GM18867 (cell line): ENCODE measurements around the gene TCHP.
"Not testable (repeated sequence)": the region's sequence is repeated elsewhere in the genome, so short reads cannot be mapped to it uniquely, and the experiment has no call there.

ENCODE experiments used
- ATAC-seq: cut with Tn5 transposase; IDR thresholded peaks from one replicate; pipeline ENCODE4 v1.9.1; 2021; ENCODE audit warnings: mild to moderate bottlenecking, moderate library complexity; ENCODE audit not compliant: unreplicated experiment

The TCHP gene

DNA sequence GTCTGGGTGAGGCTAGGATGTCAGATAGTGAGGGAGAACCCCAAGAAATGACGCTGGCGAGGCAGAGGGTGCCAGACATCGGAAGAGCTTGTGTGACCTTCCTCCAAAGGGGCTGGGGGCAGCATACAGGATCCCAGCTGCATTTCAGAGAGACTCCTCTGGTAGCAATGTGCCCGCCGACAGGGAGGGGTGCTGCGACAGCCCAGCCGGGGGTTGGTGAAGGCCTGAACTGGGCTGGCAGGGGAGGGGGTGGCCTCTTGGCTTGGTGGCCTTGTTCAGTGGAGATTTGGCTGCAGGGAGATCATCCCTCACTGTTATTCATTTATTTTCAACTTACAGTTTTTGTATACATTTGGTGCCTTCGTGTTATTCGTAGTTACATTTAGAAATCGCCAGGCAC lies 5.2 kb downstream of the TCHP start:
- no peak for ATAC-seq

- no peak for ATAC-seq
Measured at GRCh38 chr12:109910254-109910968, 10.3 kb downstream of the TCHP start.

- ATAC-seq, result no peak
Measured at GRCh38 chr12:109910969-109911348, 10.9 kb downstream of the TCHP start.

GRCh38 chr12:109912855-109913321 lies 12.8 kb downstream of the TCHP start:
- ATAC-seq, result no peak

GRCh38 chr12:109914461-109914860 lies 14.4 kb downstream of the TCHP start:
- no peak for ATAC-seq

DNA sequence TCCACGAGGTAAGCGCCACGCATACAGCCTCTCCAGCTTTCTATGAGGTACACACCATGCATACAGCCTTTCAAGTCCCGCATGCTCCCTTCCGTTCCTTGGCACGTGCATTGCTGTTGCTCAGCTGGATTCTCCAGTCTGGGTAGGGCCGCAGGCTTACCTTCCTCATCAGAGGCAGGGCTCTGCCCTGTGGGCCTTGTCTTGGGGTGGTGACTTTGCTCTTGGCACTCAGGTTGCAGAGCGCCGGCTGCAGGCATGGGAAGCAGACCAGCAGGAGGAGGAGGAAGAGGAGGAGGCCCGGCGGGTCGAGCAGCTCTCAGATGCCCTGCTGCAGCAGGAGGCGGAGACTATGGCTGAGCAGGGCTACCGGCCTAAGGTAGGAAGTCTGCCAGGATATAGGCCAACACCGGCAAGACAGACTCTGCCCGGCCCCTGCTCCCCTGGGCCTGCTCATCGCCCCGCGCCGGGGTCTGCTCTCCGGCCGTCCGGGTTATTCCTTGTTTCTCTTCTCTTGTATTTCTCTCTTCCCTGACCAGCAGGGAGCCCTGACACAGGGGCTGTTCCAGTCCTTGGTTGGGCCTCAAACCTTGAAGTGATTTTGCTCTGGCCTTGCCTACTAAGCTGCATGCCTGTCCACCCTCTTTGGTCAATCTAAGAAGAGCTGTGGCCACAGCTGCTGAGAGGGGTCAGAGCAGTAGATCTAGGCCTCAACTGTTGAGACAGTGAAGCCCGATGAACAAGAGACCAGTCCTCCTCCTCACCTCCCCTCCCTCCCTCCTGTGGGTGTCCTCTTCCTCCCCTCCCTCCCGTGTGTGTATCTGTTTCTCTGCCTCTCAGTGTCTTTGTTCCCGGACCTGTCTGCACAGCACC lies 15.3 kb downstream of the TCHP start:
- ATAC-seq, result no peak

DNA sequence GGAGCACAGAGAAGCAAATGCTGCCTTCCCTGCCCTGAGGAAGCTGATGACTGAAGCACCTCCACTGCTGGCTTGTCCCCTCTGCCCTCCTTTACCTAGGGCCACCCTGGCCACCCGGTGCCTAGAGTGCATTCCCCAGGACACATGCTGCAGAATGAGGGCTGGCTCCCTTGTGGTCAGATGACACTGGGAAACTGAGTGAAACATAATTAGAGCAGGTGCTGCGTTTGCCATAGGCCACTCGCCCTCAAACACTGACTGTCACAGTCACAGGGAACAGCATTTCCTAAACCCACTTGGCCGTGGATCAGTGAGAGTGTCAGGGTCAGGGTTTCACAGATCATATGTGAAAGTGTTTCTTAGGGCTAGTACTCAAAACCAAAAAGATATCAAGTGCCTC lies 16.0 kb downstream of the TCHP start:
- no peak for ATAC-seq

- ATAC-seq, result no peak
Measured at GRCh38 chr12:109919456-109919855, 19.4 kb downstream of the TCHP start.

GRCh38 chr12:109920261-109920780 lies 20.2 kb downstream of the TCHP start:
- no peak for ATAC-seq

GRCh38 chr12:109921982-109922381 lies 21.9 kb downstream of the TCHP start:
- ATAC-seq, result no peak

DNA sequence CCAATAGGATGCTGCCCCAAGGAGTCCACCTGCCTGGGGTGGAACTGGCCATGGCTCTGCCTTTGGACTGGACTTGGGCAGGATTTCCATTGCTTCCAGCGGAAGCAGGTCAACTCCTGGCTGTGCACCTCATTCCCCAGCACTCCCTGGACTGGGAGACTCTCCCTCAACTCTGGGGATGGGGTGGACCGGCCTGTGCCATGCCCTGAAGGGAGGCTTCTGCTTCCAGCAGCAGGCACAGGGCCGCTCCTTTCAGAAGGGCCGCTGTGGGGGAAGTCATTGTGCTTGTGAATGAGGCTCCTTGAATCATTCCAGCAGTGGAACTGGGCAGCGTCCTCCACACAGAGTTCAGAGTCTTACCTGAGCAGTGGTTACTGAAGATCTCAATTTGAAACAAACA lies 23.0 kb downstream of the TCHP start:
- no peak for ATAC-seq

DNA sequence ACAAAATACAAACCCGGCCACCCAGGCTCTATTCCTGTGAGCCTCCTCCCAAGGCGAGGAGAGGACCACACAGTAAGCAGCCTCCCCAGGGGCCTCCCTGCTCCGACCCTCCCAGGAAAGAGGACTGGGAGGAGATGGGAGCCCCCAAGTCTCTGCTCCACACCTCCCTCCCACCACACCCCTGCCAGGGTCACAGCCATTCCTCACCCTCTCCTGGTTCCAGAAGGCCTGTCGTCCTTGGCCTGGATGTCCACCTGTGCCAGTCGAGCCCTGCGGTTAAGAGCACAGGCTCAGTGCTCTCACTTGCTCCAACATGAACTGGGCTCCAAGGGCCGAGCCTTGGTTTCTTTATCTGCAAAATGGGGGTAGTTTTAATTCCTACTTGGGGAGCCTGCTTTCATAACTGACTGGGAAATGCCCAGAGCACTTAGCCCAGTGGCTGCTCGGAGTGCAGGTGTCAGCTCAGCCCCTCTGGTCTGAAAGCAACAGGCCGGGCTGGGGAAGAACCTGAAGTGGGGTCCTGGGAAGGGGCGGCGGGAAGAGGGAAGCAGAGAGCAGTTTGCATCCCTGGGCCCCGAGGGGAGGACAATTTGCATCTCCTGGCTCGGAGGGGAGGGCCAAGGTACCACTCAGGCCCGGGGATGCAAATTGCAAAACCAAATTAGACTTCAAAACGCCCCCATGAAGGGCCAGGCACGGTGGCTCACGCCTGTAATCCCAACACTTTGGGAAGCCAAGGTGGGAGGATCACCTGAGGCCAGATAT lies 23.6 kb downstream of the TCHP start:
- no peak for ATAC-seq

- ATAC-seq, result no peak
Measured at GRCh38 chr12:109925185-109925840, 25.2 kb downstream of the TCHP start.

DNA sequence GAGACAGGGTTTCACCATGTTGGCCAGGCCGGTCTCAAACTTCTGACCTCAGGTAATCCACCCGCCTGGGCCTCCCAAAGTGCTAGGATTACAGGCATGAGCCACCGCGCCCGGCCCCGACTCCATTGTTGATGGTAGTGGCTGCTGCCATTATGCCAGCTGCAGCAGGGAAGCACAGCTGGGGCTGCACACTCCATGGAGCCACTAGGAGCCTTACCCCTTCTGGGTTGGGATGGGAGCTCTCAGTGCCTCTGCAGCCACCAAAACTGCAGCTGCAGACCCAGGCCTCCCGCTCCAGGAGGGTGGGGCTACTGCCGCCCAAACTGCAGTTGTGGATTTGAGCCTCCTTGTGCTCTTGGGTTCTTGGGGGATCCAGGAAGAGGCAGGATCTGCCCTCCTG lies 25.9 kb downstream of the TCHP start:
- no peak for ATAC-seq

DNA sequence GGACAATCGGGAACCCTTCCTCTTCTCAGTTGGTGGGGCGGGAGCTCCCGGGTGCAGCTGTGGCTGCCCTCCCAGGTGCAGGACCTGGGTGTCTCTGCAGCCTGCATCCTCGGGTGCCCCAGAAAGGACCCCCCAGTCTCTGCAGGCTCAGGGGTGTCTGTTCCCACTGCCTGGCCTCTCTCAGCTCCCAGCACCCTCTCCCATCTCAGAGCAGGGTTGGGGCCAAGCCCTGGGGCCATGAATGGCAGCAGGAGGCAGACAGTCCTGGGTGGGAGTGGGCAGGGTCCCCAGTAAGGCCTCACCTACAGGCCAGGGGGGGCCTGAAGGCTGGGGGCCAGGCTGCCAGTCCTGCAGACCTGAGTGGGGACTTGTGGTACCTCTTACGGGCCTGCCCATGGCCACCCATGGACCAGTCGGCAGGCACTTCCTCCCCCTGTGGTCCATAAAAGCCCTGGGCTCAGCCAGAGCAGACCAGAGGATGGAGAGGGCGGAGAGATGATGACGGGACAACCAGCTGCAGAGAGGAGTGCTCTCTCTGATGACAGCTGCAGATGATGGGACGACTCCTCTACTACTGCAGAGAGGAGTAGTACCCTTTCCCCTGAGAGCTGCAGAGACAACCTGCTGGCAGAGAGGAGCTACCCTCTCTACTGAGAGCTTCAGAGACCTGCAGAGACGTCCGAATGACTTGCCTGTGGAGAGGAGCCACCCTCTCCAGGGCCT lies 26.6 kb downstream of the TCHP start:
- ATAC-seq, result no peak

DNA sequence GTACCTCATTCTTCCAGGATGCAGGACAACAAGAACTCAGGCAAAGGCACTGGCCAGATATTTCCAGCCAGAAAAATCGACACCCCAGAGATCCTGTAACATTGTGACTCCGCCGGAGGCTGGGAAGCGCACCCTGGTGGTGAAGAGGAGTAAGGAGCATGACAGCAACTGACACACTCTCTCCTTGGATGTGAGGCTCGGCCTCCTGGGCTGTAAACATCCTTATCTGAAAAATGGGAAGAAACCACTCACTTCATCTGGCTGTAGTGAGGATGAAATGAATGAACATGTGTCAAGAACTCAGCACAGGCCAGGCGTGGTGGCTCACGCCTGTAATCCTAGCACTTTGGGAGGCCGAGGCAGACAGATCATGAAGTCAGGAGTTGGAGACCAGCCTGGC lies 27.5 kb downstream of the TCHP start:
- peak; percentile 44 for ATAC-seq

GRCh38 chr12:109928058-109928656 lies 28.1 kb downstream of the TCHP start:
- no peak for ATAC-seq

DNA sequence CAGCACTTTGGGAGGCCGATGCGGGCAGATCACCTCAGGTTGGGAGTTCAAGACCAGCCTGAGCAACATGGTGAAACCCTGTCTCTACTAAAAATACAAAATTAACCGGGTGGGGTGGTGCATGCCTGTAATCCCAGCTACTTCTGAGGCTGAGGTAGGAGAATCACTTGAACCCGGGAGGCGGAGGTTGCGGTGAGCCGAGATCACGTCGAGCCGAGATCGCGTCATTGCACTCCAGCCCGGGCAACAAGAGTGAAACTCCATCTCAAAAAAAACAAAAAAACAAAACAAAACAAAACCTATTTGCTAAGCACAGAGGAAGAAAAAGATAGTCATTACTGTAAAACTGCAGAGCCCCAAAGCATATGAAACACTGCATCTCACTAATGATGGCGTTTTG lies 29.3 kb downstream of the TCHP start:
- ATAC-seq, result not testable (repeated sequence)

DNA sequence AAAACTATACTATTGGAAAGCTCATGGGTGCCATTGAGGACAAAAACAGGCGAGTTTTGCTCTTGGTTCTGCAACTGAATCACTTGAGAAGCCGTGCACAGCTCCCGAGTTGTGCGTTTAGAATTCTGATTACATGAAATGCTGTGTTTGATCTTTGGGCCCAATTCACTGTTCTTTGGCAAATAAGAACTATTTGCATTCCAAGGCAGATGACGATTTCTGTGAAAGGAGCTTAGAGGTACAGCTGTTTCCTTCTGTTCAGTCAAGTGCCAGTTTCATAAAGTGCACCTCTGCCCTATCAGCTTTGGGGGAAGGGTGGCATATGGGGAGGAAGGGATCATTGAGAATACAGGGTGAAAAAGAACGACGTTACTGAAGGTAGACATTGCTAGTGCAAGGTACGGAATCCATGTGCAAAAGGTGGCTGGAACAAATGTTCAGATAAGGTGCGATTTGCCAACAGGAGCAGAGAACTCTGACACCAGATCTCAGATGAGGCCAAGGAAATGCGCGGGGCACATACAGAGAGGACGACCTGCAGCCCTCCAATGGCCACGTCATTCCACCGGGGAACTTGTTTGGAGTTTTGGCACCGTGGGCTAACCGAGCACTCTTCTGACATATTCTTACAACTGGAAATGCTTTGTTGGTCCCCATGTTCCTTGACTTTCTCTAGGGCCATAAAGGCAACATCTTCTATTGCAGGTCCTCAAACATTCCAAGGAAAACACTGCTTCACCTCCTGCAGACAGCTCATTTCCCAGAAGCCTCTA lies 30.1 kb downstream of the TCHP start:
- no peak for ATAC-seq
